GM10847 (cell line): ENCODE measurements around the gene NME8.

Experiments used
- POLR2A ChIP-seq: IDR thresholded peaks from 2 replicates; pipeline ENCODE4 v1.6.1; 2011; ENCODE audit not compliant: insufficient read length; ENCODE audit errors: extremely low read depth

NME8 gene, protein sequence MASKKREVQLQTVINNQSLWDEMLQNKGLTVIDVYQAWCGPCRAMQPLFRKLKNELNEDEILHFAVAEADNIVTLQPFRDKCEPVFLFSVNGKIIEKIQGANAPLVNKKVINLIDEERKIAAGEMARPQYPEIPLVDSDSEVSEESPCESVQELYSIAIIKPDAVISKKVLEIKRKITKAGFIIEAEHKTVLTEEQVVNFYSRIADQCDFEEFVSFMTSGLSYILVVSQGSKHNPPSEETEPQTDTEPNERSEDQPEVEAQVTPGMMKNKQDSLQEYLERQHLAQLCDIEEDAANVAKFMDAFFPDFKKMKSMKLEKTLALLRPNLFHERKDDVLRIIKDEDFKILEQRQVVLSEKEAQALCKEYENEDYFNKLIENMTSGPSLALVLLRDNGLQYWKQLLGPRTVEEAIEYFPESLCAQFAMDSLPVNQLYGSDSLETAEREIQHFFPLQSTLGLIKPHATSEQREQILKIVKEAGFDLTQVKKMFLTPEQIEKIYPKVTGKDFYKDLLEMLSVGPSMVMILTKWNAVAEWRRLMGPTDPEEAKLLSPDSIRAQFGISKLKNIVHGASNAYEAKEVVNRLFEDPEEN

DNA sequence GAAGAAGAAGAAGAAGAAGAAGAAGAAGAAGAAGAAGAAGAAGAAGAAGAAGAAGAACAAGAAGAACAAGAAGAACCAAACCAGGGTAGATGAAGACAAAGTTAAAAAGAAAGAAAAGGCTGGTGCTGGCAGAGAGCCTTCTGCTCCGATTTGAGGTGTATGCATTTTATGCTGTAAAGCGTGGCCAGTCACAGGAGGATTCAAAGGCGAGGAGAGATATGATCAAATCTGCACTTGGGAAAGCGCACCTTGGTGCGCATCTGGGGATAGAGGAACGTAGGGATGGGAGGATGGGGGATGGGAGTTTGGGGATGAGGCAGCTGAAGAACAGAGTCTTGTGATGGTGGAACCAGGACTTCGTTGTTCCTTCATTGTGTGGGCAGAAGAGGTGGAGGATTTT lies at the start of gene NME8:
Gene NME8 (plus strand): TSS at position 301 of the 400 bp plus-strand sequence. CDS start 1,670 bp downstream, outside the sequence.
- no peak for TF ChIP-seq POLR2A

GRCh38 chr7:37806152-37806551 lies 42.2 kb upstream of the NME8 start:
- no peak for TF ChIP-seq POLR2A

GRCh38 chr7:37815671-37816371 lies 32.6 kb upstream of the NME8 start:
- TF ChIP-seq POLR2A: no peak

- no peak for TF ChIP-seq POLR2A
These were observed 31.3 kb upstream of the NME8 start for GRCh38 chr7:37816922-37817590.

GRCh38 chr7:37817591-37817960 lies 30.8 kb upstream of the NME8 start:
- no peak for TF ChIP-seq POLR2A

DNA sequence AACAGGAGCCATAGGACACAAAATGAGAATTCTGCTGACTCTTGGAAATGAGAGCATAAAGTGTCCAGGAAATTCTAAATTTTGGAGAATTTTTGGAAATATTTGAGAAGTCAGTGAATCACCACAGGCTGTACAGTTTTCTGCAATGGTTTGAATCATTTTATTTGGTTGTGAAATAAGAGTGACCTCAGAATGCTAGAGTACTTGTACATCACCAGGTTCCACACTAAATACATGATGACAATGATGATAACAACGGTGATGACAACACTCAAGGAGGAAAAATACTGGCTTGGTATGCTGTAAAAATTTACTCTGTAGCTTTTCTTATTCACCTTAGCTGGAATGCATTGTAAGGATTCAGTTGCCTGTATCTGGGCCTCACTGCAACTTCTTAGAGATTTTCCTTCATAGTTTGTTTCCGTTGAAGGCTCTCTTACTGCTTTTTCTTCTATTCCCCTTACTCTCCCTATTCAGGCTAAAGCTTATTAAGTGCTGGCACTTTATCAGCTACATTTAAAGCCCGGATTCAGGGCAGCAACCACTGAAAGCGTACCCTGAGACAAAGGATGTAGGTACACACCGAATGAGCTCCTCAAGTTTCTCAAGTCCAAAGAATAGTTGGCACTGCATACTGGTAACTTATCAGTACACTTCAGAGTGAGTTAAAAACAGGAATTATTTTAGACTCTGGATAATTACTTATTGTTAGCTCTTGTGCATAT lies 30.2 kb upstream of the NME8 start:
- TF ChIP-seq POLR2A: no peak

- no peak for TF ChIP-seq POLR2A
These were observed 27.5 kb upstream of the NME8 start for GRCh38 chr7:37820708-37821468.

DNA sequence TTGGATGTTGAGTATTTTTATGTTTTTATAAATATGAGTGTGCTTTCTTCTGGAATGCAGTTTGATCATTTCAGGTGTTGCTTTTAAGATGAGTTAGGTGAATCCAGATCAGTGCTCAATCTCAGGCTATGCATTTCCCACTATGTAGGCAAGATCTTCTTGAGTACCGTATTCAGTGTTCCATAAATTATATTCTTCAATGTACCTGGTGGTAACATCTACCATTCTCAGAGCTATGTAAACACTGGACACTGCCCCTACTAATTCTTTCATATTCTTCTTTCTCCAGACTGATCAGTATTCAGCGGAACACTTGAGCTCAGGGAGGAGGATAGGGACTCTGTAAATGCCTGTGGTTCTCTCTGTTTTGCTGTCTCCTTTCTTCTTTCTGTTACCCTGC lies 25.5 kb upstream of the NME8 start:
- no peak for TF ChIP-seq POLR2A

GRCh38 chr7:37823557-37823956 lies 24.8 kb upstream of the NME8 start:
- no peak for TF ChIP-seq POLR2A

GRCh38 chr7:37825038-37825437 lies 23.4 kb upstream of the NME8 start:
- no peak for TF ChIP-seq POLR2A

DNA sequence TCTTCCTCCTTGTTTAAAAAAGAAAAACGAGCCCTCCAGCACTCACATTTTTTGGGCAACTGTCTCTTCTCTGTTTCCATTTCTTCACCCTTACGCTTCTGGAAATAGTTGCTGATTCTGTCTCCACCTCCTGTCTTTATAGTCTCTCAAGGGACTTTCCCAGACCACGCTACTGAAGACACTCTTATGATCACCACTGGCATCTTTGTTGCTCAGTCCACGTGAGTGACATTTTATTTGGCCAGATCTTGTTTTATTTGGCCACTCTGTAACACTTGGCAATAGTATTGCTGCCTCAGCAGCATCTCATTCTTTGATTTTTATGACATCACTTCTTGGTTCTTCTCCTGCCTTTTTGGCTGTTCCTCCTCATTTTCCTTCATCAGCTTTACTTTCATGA lies 21.6 kb upstream of the NME8 start:
- no peak for TF ChIP-seq POLR2A

DNA sequence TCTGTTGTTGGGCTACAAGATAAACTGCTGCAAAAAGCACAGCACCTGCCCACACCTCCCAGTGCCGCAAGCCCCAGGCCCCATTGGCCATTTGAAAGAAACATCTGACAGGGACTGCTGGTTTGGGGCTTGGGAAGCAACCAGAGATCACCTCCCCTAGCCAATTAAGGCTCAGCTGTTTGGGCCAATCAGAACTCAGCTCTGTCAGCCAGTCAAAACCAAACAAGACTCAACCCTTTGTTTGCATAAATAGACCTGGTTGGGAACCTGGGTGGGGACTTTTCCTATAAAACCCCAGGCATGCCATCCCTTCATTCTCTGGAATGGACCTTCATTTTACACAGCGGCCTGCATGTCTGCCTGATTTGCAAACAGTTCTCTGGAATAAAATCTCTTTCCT lies 17.2 kb upstream of the NME8 start:
- TF ChIP-seq POLR2A: no peak

- TF ChIP-seq POLR2A: no peak
These were observed 16.2 kb upstream of the NME8 start for GRCh38 chr7:37832194-37832593.

GRCh38 chr7:37833107-37833817 lies 15.1 kb upstream of the NME8 start:
- TF ChIP-seq POLR2A: no peak

DNA sequence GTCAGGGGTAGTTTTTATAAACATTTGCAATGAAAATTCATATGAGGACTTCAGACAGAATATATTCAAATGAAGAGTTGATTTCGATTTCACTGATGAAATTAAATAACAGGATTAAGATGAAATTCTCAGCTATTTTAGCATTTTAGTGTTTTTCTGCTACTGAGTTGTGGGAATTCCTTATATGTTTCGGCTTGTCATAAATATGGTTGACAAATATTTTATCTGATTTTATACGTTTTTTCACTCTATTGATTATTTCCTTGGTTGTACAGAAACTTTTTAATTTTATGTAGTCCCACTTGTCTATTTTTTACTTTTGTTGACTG lies 14.6 kb upstream of the NME8 start:
- TF ChIP-seq POLR2A: no peak
